ENCODE measurements around the gene CYP19A1.

DNA sequence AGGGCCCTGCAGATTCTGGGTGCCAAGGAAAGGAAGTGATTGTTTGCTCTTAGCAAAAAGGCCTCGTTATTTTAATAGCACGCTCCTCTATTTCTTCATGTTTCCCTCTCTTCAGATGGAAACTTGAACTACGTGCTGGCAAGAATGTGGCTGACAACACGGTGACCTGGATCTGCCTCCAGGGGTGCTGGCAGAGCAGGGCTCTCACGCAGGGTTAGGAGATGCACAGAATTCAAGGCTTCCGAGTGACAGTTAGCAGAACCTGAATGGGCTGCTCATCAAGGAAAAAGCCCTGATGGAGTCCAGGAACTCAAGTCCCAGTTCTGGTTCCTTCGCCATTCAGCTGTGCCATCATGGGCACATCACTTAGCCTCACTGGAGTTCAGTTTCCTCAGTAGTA is 22.7 kb downstream of the CYP19A1 start:
- TF ChIP-seq, protein P1, sequence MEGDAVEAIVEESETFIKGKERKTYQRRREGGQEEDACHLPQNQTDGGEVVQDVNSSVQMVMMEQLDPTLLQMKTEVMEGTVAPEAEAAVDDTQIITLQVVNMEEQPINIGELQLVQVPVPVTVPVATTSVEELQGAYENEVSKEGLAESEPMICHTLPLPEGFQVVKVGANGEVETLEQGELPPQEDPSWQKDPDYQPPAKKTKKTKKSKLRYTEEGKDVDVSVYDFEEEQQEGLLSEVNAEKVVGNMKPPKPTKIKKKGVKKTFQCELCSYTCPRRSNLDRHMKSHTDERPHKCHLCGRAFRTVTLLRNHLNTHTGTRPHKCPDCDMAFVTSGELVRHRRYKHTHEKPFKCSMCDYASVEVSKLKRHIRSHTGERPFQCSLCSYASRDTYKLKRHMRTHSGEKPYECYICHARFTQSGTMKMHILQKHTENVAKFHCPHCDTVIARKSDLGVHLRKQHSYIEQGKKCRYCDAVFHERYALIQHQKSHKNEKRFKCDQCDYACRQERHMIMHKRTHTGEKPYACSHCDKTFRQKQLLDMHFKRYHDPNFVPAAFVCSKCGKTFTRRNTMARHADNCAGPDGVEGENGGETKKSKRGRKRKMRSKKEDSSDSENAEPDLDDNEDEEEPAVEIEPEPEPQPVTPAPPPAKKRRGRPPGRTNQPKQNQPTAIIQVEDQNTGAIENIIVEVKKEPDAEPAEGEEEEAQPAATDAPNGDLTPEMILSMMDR (IDR thresholded peaks at IDR 0.05 in 2 of 3, conservative IDR thresholded peaks at IDR 0.05 in 1 of 3; ENCODE audit: control insufficient read depth in 2 of 3, extremely low read depth in 1 of 3, insufficient read depth in 1 of 3, low read depth in 3 of 3, low read length in 3 of 3), result no peak
- TF ChIP-seq SIN3A (IDR thresholded peaks at IDR 0.05; ENCODE audit: low read depth, low read length), result no peak
- no peak for TF ChIP-seq MEF2A (IDR thresholded peaks at IDR 0.05; ENCODE audit: insufficient read depth, low read depth, low read length)
- no peak for TF ChIP-seq MYC (IDR thresholded peaks at IDR 0.05; ENCODE audit: insufficient read depth, insufficient read length, insufficient replicate concordance, low read length, severe bottlenecking)
- TF ChIP-seq EZH2 (IDR thresholded peaks at IDR 0.05; ENCODE audit: borderline replicate concordance, control insufficient read depth, low read depth, low read length), result no peak
- TF ChIP-seq CHD1 (IDR thresholded peaks at IDR 0.05; ENCODE audit: low read depth, low read length), result no peak
- no peak for TF ChIP-seq NFYB (IDR thresholded peaks at IDR 0.05; ENCODE audit: insufficient read depth, low read depth, low read length)
